Astrocyte (in vitro differentiated cells and primary cell): ENCODE results near the gene ACAA1.

Experiments
- CTCF ChIP-seq: IDR thresholded peaks from 2 replicates; pipeline ENCODE4 v1.5.1; 2011; ENCODE audit warnings: low read depth, mild to moderate bottlenecking, inconsistent platforms, low read length, moderate library complexity; ENCODE audit not compliant: insufficient read depth
- EZH2 ChIP-seq: IDR thresholded peaks from 2 replicates; pipeline ENCODE4 v1.6.1; 2012; ENCODE audit warnings: mild to moderate bottlenecking, low read length, inconsistent platforms; ENCODE audit not compliant: insufficient read depth

- TF ChIP-seq EZH2 (no peak), CTCF (no peak)
These were observed 9.6 kb upstream of the ACAA1 start for GRCh38 chr3:38146504-38146903.
